HEK293 (cell line): ENCODE data around the gene MSLN.

Experiments used
- CTCF ChIA-PET: fragments of 350-600 bp; formaldehyde crosslinking; extraction: SDS; loops from one replicate; lab custom pipeline; 2021; ENCODE audit warnings: antibody characterized with exemption; lab: Yijun Ruan, JAX
- POLR2A ChIA-PET: fragments of 300-600 bp; formaldehyde crosslinking; extraction: SDS; loops from one replicate; lab custom pipeline; 2020; ENCODE audit warnings: antibody characterized with exemption, inconsistent platforms; lab: Yijun Ruan, JAX
- H3K27ac ChIP-seq: fragments of 200-500 bp; sonication (Bioruptor generic); 2 replicates; pipeline ENCODE4 v1.5.1; 2014; ENCODE audit warnings: low read depth, low read length, control low read depth, inconsistent platforms; ENCODE audit errors: extremely low read depth
- H3K36me3 ChIP-seq, 2 experiments: fragments of 200-500 bp in 1 of 2; sonication (Bioruptor generic) in 1 of 2; 1 replicate in 1 of 2; 2 replicates in 1 of 2; pipeline ENCODE4 v1.5.1; 2014 to 2017; ENCODE audit warnings: inconsistent platforms in 2 of 2, low read length in 2 of 2; ENCODE audit not compliant: control insufficient read depth in 2 of 2, insufficient read depth in 1 of 2
- H3K4me1 ChIP-seq: fragments of 200-500 bp; sonication (Bioruptor generic); 2 replicates; pipeline ENCODE4 v1.5.1; 2014; ENCODE audit warnings: mild to moderate bottlenecking, low read length, inconsistent platforms; ENCODE audit not compliant: control insufficient read depth, insufficient read depth
- H3K4me3 ChIP-seq: 2 replicates; pipeline ENCODE4 v1.5.1; 2011; ENCODE audit warnings: low read depth, mild to moderate bottlenecking, control low read depth, low read length, moderate library complexity
- H3K9me3 ChIP-seq: fragments of 200-500 bp; sonication (Bioruptor generic); 2 replicates; pipeline ENCODE4 v1.5.1; 2014; ENCODE audit warnings: low read depth, low read length, inconsistent platforms; ENCODE audit not compliant: control insufficient read depth, insufficient read depth
- INSM2 ChIP-seq: fragments of 450-650 bp; formaldehyde crosslinking; IDR thresholded peaks from 2 replicates; pipeline ENCODE4 v1.5.1; 2016; ENCODE audit warnings: missing biosample characterization, missing genetic modification characterization
- KLF16 ChIP-seq: fragments of 450-650 bp; formaldehyde crosslinking; IDR thresholded peaks from 2 replicates; pipeline ENCODE4 v1.5.1; 2017; ENCODE audit warnings: missing biosample characterization, missing genetic modification characterization
- SCRT2 ChIP-seq: fragments of 450-650 bp; formaldehyde crosslinking; IDR thresholded peaks from 2 replicates; pipeline ENCODE4 v1.5.1; 2016; ENCODE audit warnings: missing biosample characterization, missing genetic modification characterization
- SP3 ChIP-seq: fragments of 450-650 bp; formaldehyde crosslinking; IDR thresholded peaks from 2 replicates; pipeline ENCODE4 v1.5.1; 2016; ENCODE audit warnings: missing biosample characterization, missing genetic modification characterization
- ZNF146 ChIP-seq: fragments of 450-650 bp; formaldehyde crosslinking; IDR thresholded peaks from 2 replicates; pipeline ENCODE4 v1.5.1; 2016; ENCODE audit warnings: missing biosample characterization, missing genetic modification characterization
- ZNF335 ChIP-seq: fragments of 450-650 bp; formaldehyde crosslinking; conservative IDR thresholded peaks from 2 replicates; pipeline ENCODE4 v1.5.1; 2016; ENCODE audit warnings: missing biosample characterization, missing genetic modification characterization
- ZNF350 ChIP-seq: fragments of 450-650 bp; formaldehyde crosslinking; IDR thresholded peaks from 2 replicates; pipeline ENCODE4 v1.5.0; 2017; ENCODE audit warnings: missing biosample characterization, mild to moderate bottlenecking, missing genetic modification characterization
- ZNF391 ChIP-seq: fragments of 450-650 bp; formaldehyde crosslinking; IDR thresholded peaks from 2 replicates; pipeline ENCODE4 v1.5.1; 2016; ENCODE audit warnings: low read depth, missing biosample characterization, missing genetic modification characterization, borderline replicate concordance
- ZNF48 ChIP-seq: fragments of 450-650 bp; formaldehyde crosslinking; IDR thresholded peaks from 2 replicates; pipeline ENCODE4 v1.5.1; 2016; ENCODE audit warnings: missing biosample characterization, missing genetic modification characterization
- ZNF530 ChIP-seq: fragments of 450-650 bp; formaldehyde crosslinking; IDR thresholded peaks from 2 replicates; pipeline ENCODE4 v1.5.1; 2016; ENCODE audit warnings: low read depth, missing biosample characterization, missing genetic modification characterization
- ZNF629 ChIP-seq: fragments of 450-650 bp; formaldehyde crosslinking; IDR thresholded peaks from 2 replicates; pipeline ENCODE4 v1.5.1; 2017; ENCODE audit warnings: missing biosample characterization, missing genetic modification characterization
- ZNF639 ChIP-seq: fragments of 450-650 bp; formaldehyde crosslinking; IDR thresholded peaks from 2 replicates; pipeline ENCODE4 v1.5.1; 2016; ENCODE audit warnings: missing biosample characterization, missing genetic modification characterization
- ZNF654 ChIP-seq: fragments of 450-650 bp; formaldehyde crosslinking; IDR thresholded peaks from 2 replicates; pipeline ENCODE4 v1.5.1; 2016; ENCODE audit warnings: low read depth, missing biosample characterization, missing genetic modification characterization
- ZNF777 ChIP-seq: fragments of 450-650 bp; formaldehyde crosslinking; IDR thresholded peaks from 2 replicates; pipeline ENCODE4 v1.5.1; 2017; ENCODE audit warnings: missing biosample characterization, missing genetic modification characterization, borderline replicate concordance
- TF ChIP-seq, protein P1 (sequence below): fragments of 450-650 bp; formaldehyde crosslinking; IDR thresholded peaks from 2 replicates; pipeline ENCODE4 v1.5.1; 2016; ENCODE audit warnings: missing biosample characterization, missing genetic modification characterization
- TF ChIP-seq, protein P2 (sequence below): fragments of 450-650 bp; IDR thresholded peaks from 2 replicates; pipeline ENCODE4 v1.5.1; 2018; ENCODE audit warnings: missing biosample characterization, mild to moderate bottlenecking, missing genetic modification characterization
- TF ChIP-seq, protein P3 (sequence below): fragments of 450-650 bp; formaldehyde crosslinking; IDR thresholded peaks from 2 replicates; pipeline ENCODE4 v1.5.1; 2016; ENCODE audit warnings: missing biosample characterization, missing genetic modification characterization

MSLN gene

GRCh38 chr16:712740-713250, 47.7 kb upstream of the MSLN start (continued):
- TF ChIP-seq ZNF391 (tag by site-specific recombination): 0 out of 2 replicates have a peak, but pooled peaks have one; percentile 57
- TF ChIP-seq ZNF654 (tag by site-specific recombination): peak; percentile 55
- peak; percentile 49; the same call in 1 of the 2 replicates for TF ChIP-seq ZNF146 (tag by site-specific recombination)
- peak; percentile 56 for TF ChIP-seq SP3 (tag by site-specific recombination)
- TF ChIP-seq ZNF629: peak; percentile 80
- peak; percentile 74; the same call in 1 of the 2 replicates for TF ChIP-seq ZNF639 (tag by site-specific recombination)
- peak; percentile 50; the same call in 1 of the 2 replicates for TF ChIP-seq INSM2
- TF ChIP-seq SCRT2 (tag by site-specific recombination): peak; percentile 58

DNA sequence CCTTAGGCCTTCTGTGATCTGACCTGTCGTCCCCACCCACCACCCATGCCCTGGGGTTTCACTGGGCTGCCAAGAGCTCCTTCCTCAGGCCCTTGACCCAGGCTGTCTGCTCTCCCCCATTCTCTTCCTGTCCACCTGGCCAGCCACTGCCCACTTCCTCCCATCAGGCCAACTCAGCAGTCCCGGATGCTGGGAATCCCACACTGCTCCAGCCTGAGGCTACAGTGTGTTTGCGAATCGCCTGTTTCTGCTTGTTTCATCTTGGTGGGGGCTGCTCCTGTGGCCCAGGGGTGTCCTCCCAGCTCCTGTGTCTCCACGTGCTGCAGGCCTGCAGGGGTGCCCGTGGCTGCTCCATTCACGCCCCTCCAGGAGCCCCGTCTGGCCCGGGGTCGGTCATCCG, 46.5 kb upstream of the MSLN start:
- no peak overlapping the region for H3K4me3 ChIP-seq
- POLR2A ChIA-PET: no interaction called here
- TF ChIP-seq ZNF335 (0 out of 2 replicates have a peak, but pooled peaks have one; percentile 13), ZNF654 (tag by site-specific recombination) (no peak)
- TF ChIP-seq, protein P1, sequence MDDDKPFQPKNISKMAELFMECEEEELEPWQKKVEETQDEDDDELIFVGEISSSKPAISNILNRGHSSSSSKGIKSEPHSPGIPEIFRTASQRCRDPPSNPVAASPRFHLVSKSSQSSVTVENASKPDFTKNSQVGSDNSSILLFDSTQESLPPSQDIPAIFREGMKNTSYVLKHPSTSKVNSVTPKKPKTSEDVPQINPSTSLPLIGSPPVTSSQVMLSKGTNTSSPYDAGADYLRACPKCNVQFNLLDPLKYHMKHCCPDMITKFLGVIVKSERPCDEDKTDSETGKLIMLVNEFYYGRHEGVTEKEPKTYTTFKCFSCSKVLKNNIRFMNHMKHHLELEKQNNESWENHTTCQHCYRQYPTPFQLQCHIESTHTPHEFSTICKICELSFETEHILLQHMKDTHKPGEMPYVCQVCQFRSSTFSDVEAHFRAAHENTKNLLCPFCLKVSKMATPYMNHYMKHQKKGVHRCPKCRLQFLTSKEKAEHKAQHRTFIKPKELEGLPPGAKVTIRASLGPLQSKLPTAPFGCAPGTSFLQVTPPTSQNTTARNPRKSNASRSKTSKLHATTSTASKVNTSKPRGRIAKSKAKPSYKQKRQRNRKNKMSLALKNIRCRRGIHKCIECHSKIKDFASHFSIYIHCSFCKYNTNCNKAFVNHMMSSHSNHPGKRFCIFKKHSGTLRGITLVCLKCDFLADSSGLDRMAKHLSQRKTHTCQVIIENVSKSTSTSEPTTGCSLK: no peak
- TF ChIP-seq, protein P2, sequence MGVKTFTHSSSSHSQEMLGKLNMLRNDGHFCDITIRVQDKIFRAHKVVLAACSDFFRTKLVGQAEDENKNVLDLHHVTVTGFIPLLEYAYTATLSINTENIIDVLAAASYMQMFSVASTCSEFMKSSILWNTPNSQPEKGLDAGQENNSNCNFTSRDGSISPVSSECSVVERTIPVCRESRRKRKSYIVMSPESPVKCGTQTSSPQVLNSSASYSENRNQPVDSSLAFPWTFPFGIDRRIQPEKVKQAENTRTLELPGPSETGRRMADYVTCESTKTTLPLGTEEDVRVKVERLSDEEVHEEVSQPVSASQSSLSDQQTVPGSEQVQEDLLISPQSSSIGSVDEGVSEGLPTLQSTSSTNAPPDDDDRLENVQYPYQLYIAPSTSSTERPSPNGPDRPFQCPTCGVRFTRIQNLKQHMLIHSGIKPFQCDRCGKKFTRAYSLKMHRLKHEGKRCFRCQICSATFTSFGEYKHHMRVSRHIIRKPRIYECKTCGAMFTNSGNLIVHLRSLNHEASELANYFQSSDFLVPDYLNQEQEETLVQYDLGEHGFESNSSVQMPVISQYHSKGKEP (tag by site-specific recombination): no peak

GRCh38 chr16:714558-715476, 45.7 kb upstream of the MSLN start, which contains the start of gene METRN:
METRN (plus strand) TSS chr16:715118; CDS start chr16:715290, 172 bp downstream.
- Histone ChIP-seq H3K9me3 (no peaks in the 10 kb centered on the region), H3K4me1 (peaks cover 9% of the 10 kb centered on the region), H3K27ac (peak within 1 kb of the TSS; percentile 66; the same call in 1 of the 2 replicates), H3K4me3 (peak within 1 kb of the TSS; percentile 44), H3K36me3 (peaks cover 0 to 7% of the 10 kb centered on the region in 2 experiments; a peak in 1 of 3 replicates)
- POLR2A ChIA-PET: interaction anchor here (0.5 to 1.3 kb wide), 7 partner anchors 10 to 89 kb away, joined by 3 to 8 read pairs (median 4); partner anchors contain the start of gene HAGHL
- CTCF ChIA-PET: interaction anchor here (0.6 to 5.7 kb wide), 3 partner anchors 9 to 70 kb away, joined by 3 to 119 read pairs (median 38); partner anchors contain the start of genes CCDC78, CHTF18 and RPUSD1
- TF ChIP-seq KLF16 (tag by site-specific recombination) (0 out of 2 replicates have a peak, but pooled peaks have one; percentile 37), ZNF639 (tag by site-specific recombination) (no peak), ZNF777 (tag by site-specific recombination) (no peak), ZNF48 (tag by site-specific recombination) (no peak), ZNF530 (tag by site-specific recombination) (no peak), INSM2 (no peak), ZNF350 (tag by site-specific recombination) (no peak)
- TF ChIP-seq, protein P3, sequence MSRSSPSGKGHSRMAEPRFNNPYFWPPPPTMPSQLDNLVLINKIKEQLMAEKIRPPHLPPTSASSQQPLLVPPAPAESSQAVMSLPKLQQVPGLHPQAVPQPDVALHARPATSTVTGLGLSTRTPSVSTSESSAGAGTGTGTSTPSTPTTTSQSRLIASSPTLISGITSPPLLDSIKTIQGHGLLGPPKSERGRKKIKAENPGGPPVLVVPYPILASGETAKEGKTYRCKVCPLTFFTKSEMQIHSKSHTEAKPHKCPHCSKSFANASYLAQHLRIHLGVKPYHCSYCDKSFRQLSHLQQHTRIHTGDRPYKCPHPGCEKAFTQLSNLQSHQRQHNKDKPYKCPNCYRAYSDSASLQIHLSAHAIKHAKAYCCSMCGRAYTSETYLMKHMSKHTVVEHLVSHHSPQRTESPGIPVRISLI (tag by site-specific recombination): no peak

More for the DNA sequence above, 46.5 kb upstream of the MSLN start:
- peaks cover 0 to 7% of the 10 kb centered on the region in 2 experiments; a peak in 1 of 3 replicates for H3K36me3 ChIP-seq
- no peaks in the 10 kb centered on the region for H3K9me3 ChIP-seq
- peaks cover 11% of the 10 kb centered on the region for H3K4me1 ChIP-seq
- CTCF ChIA-PET: interaction anchor here (0.6 to 5.7 kb wide), 5 partner anchors 10 to 114 kb away, joined by 3 to 119 read pairs (median 6); partner anchors contain the start of genes CCDC78, CHTF18 and RPUSD1
- H3K27ac ChIP-seq: no peak overlapping the region
